Stimulated activated CD8-positive, alpha-beta memory T cell treated with anti-CD3 and anti-CD28 coated beads, Interleukin-12 subunit alpha, Interleukin-12 subunit beta, amount 100 ng/mL, for 4 hours (primary cell): ENCODE data around the gene ZGPAT.
"Not testable (repeated sequence)": the region's sequence is repeated elsewhere in the genome, so short reads cannot be mapped to it uniquely, and the experiment has no call there.

Experiments used
- DNase-seq: peaks from one replicate; pipeline ENCODE4 v3.0.0-alpha.2; 2020; ENCODE audit warnings: low read depth

ZGPAT gene

DNA sequence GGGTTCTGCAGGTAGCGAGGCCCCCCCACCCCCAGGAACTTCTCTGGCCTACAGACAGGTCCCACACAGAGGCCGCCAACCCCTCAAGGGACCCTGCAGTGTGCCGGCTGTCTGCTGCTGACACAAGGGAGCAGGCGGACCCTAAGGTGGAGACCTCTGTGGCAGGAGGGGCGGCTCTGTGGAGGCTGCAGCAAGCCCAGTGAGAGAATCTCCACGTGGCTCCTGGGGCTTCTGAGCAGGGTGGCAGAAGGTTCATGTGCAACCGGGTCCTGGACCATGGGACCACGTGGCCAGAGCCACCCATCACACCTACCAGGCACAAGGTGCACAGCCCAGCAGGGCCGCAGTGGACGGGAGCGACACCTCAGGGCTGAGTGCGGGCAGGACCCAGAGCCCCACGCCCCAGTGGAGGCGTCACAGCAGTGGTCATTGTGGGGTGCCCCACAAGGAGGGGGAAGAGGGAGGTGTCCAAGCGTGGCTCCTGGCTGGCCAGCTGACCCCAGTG, 4.3 kb upstream of the ZGPAT start:
- DNase-seq, result no peak

DNA sequence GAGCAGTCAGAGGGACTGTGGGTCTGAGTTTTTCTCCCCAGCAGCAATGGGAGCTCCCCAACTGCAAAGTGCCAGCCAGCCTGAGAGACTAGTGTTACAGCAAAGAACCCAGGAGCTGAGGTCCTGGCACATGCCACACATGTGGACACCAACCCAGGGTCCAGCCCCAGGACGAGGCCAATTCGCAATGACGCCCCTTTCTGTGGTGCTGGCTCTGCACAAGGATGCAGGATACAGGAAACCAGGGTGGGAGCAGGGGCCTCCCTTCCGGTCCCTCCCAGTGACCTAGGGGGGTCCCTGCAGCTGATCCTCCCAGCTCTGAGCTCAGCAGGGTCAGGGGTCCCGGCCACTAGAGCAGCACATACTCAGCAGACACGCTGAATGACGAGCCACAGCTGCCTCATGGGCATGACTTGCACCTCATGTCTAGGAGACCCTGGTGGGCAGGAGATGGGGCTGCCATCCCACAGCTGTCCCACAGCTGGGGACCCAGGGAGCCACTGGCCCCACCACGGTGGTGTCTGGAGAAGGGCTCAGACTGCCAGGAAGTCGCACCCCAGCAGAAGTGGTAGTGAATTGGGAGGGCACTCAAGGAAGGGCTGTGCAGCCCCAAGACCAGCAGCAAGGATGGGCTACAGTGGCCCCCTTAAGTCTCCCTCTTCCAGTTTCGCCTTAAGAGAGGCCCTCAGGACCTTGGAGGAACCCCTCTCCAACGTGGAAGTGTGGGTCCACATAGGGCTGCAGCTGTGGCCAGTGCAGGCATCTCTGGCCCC, 3.7 kb upstream of the ZGPAT start:
- no peak for DNase-seq

DNA sequence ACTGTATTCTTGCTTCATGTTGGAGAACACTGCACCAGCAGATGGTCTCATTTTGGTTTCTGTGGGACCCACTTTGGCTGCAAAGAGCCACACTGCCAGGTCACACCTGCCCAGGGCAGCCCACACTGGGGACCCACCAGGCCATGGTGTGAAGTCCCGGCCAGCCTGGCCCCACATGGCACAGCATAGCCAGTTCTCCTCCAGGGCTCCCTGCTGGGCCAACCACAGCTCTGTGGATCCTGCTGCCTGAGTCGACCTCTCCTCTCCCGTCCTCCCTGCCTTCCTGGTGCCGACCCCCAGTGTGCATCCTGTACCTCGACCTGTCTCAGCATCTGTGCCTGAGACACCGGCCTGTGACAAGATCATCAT, 3.1 kb upstream of the ZGPAT start:
- no peak for DNase-seq

DNA sequence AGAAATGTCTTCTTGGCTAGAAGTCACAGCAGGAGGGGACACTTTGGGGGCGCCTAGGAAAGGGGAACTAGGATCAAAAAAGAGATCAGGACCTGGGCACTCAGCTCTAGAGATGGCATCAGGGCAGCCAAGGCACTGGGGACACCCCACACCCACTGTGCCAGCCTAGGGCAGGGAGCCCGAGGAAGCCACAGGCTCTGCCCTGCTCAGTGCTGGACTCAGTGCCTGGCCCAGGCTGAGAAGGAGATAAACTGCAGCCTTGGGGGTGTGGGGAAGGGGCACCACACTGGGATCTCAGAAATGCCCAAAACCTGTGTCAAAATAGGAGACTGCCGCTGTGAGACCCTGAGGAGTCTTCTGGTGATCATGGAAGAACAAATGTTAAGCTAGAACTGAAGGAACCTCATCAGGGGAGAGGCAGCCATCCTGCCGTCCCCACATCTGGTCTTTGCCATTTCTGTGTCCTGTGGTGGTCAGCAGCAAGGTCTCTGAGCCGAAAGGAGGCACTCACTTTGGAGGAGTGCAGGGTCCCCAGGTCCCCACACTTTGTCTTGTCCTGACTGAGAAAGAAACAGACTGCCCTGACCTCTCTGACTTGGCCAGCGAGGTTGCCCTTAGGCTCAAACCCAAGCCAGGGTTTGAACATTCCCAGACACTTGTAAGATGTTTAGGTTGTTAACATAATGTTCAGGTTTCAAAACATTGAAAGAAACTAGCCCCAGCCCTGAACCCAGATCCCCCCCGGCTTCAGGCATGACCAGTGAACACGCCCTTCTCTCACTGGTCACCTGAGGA, 2.4 kb upstream of the ZGPAT start:
- no peak for DNase-seq

DNA sequence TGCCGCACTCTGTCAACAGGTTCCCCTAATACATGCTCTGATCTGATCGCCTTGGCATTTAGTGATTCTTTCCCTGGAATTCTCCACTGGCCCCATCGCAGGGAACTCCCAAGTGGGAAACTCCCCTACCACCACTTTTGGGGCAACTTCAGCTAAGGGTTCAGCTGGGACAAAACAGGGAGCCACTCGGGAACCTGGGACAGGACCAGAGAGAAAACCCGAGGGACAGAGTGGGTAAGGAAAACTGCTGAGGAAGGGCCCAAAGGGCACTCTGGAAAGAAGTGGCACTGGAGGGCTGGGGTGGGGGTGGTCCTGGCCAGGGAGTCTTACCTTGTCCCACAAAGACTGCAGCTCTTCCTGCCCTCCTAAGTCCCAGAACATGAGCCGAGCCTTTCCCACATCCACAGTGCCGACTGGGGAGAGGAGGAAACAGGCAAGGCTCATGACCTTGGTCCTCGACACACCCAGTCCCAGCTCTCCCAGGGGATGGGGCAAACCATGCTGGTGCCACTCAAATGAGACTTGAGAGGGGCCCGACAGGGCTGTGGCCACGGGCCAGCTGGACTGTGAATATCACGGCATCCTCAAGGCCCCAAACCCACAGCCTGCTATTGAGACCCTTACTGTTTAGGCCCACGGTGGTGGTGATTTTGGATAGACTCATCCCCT, 1.7 kb upstream of the ZGPAT start:
- no peak for DNase-seq

DNA sequence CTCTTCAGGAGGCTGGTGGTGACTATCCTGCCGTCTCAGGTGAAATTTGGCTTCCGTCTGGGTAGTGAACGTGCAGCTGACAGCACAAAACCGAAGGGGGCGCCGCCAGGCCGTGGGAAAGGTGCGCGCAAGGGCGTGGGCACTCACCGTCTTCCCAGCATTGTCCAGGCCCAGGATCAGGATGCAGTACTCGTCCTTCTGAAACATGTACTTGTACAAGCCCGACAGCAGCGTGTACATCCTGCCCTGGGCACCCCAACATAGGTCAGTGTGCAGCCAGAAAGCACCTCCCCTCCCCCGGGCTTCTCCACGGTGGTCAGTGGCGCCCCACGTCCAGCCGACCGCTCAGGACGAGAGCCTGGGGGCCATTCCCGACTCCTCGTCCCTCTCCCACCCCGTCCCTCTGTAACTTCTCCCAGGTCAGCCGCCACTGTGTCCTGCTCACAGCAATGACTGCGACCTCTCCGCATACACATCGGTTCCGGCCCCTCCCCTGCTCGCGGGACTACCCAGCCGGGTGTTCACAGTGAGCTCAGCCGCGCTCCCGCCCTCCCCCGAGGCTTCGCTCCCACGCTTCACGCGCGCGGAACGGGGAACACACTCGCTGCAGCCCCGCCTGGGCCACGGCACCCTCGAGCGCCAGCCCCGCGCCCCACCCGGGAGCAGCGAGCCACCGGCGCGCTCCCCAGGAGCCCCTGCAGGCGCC, 834 bp upstream of the ZGPAT start:
- DNase-seq, result peak; percentile 49

DNA sequence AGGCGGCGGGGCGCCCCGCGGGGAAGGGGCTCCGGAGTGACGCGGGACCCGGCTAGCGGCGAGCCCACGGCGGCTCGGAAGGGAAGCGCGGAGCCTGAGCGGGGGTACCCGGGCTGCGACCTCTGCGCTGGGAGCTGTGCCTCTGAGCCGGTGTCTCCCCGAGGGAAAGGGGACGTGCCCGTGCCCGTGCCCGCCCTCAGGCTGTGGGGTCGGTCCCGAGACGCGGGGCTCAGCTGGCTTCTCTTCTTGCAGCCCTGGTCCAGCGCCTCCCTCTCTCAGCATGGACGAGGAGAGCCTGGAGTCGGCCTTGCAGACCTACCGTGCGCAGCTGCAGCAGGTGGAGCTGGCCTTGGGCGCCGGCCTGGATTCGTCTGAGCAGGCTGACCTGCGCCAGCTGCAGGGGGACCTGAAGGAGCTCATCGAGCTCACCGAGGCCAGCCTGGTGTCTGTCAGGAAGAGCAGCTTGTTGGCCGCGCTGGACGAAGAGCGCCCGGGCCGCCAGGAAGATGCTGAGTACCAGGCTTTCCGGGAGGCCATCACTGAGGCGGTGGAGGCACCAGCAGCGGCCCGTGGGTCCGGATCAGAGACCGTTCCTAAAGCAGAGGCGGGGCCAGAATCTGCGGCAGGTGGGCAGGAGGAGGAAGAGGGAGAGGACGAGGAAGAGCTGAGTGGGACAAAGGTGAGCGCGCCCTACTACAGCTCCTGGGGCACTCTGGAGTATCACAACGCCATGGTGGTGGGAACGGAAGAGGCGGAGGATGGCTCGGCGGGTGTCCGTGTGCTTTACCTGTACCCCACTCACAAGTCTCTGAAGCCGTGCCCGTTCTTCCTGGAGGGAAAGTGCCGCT, 686 bp downstream of the ZGPAT start:
- DNase-seq, result no peak

DNA sequence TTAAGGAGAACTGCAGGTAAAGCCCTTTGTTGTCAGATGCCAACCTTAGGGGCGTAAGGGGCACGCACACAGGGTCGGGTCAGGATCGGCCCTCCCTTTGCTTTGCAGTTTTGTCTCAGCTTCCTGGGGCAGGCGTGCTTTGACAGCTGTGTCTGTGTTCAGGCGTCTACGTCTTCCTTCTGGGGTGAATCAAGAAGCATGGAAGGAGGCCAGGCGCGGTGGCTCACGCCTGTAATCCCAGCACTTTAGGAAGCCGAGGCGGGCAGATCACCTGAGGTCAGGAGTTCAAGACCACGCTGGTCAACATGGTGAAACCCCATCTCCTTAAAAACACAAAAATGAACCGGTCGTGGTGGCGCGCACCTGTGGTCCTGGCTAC, 1.3 kb downstream of the ZGPAT start:
- no peak for DNase-seq

DNA sequence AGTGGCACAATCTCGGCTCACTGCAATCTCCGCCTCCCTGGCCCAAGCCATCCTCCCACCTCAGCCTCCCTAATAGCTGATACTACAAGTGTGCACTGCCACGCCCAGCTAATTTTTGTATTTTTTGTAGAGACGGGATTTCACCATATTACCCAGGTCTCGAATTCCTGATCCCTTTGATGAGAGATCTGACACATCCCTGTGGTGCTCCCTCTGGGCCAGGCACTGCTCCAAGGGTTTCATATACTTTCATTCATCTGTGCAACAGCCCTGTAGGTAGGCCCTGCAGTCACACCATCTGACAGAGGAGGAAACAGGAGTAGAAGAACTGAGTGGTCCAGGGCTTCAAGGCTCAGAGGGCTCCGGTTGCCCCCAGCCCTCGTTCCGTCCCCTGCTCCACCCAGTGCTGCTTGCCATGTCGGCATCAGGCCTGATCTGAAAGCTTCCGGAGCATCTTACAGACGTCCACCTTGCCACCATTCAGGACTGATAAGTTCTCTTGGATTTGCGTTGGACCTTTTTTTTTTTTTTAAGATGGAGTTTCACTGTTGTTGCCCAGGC, 3.3 kb downstream of the ZGPAT start:
- DNase-seq, result no peak

DNA sequence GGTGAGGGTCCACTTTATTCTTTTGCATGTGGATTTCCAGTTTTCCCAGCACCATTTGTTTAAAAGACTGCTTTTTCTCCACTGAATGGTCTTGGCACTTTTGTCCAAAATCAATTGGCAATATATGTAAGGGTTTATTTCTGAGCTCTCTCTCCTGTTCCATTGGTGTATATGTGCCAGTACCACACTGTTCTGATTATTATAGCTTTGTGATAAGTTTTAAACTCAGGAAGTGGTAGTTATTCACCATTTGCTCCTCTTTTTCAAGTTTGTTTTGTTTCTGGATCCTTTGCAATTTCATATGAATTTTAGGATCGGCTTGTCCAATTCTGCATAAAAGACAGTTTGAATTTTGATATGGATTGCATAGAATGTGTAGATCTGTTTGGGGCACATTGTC, 4.4 kb downstream of the ZGPAT start:
- no peak for DNase-seq

DNA sequence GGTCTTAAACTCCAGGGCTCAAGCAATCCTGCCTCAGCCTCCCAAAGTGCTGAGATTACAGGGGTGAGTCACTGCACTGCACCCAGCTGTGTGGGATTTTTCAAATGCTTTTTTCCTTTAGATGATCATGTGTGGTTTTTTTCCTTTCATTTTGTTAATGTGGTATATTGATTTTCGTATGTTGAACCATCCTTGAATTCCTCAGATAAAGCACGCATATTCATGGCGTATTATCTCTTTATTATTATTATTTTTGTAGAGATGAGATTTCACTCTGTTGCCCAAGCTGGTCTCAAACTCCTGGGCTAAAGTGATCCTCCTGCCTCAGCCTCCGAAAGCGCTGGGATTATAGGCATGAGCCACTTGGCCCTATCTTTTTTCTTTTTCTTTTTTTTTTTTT, 7.0 kb downstream of the ZGPAT start:
- no peak for DNase-seq

DNA sequence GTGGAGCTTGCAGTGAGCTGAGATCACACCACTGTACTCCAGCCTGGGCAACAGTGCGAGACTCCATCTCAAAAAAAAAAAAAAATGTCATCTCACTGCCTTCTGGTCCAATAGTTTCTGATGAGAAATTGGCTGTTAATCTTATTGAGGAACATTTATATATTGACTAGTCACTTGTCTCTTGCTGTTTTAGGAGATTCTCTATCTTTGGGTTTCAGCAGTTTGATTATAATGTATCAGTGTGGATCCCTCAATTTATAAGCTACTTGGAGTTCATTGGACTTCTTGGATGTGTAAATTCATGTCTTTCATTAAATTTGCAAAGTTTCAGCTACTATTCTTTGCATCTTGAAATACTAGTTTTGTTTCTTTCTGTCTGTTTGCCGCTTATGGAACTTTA, 11.2 kb downstream of the ZGPAT start:
- DNase-seq, result no peak

DNA sequence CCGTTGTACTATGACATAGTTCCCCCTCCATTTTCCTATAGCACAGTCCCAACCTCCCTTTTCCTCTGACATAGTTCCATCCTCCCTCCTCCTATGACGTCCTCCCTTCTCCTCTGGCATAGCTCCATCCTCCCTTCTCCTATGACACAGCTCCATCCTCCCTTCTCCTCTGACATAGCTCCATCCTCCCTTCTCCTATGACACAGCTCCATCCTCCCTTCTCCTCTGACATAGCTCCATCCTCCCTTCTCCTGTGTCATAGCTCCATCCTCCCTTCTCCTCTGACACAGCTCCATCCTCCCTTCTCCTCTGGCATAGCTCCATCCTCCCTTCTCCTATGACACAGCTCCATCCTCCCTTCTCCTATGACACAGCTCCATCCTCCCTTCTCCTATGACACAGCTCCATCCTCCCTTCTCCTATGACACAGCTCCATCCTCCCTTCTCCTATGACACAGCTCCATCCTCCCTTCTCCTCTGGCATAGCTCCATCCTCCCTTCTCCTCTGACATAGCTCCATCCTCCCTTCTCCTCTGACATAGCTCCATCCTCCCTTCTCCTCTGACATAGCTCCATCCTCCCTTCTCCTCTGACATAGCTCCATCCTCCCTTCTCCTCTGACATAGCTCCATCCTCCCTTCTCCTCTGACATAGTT, 15.3 kb downstream of the ZGPAT start:
- not testable (repeated sequence) for DNase-seq

DNA sequence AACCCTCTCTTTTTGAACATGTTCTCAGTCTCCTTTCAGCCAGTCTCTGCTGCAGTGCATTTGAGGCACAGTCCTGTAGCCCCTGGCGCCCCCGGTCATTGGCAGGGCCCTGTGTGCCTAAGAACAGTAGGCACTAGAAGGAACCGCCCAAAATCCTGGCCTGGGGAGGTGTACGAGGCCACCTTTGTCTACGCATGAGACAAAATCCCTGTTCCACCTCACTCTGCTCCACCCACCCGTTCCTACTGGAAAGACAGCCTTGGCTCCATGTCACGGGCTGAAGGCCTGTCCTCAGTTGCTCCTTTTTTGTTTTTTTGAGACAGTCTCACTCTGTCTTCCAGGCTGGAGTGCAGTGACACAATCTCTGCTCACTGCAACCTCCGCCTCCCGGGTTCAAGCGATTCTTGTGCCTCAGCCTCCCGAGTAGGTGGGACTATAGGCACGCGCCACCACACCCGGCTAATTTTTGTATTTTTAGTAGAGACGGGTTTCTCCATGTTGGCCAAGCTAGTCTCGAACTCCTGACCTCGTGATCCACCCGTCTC, 22.4 kb downstream of the ZGPAT start:
- not testable (repeated sequence) for DNase-seq

DNA sequence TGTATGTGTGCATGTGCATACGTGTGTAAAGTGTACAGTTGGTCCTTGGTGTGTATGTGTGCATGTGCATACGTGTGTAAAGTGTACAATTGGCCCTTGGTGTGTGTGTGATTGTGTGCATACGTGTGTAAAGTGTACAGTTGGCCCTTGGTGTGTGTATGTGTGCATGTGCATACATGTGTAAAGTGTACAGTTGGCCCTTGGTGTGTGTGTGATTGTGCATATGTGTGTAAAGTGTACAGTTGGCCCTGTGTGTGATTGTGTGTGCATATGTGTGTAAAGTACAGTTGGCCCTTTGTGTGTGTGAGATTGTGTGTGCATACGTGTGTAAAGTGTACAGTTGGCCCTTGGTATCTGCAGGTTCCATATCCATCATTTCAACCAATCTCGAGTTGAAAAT, 23.6 kb downstream of the ZGPAT start:
- DNase-seq, result no peak

DNA sequence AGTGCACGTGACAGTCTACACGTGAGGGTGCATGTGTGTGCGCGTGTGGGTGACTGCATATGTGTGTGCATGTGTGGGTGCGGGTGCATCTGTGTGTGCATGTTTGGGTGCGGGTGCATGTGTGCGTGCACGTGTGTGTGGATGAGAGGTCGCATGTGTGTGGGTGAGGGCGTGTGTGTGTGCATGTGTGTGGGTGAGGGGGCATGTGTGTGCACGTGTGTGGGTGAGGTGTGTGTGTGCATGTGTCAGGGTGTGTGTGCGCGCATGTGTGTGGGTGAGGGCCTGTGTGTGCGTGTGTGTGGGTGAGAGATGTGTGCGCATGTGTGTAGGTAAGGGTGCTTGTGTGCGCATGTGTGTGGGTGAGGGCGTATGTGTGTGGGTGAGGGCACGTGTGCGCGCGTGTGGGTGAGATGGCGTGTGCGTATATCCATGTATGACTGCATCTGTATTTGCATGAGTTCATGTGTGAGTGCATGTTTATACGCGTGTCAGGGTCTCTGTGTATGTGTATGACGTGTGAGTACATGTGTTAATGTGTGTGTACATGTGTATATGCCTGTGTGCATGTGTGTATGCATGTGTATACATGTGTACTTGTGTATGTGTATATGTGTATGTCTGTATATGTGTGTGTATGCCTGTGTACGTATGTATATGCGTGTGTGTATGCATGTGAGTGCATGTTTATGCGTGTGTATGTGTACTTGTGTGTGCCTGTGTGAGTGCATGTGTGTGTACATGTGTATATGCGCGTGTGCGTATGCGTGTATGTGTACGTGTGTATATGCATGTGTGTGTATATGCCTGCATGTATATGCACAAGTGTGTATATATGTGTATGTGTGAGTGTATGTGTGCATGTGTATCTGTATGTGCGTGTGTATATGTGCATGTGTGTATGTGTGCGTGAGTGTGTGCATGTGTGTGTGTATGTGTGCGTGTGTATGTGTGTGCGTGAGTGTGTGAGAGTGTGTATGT, 24.6 kb downstream of the ZGPAT start:
- DNase-seq, result no peak

DNA sequence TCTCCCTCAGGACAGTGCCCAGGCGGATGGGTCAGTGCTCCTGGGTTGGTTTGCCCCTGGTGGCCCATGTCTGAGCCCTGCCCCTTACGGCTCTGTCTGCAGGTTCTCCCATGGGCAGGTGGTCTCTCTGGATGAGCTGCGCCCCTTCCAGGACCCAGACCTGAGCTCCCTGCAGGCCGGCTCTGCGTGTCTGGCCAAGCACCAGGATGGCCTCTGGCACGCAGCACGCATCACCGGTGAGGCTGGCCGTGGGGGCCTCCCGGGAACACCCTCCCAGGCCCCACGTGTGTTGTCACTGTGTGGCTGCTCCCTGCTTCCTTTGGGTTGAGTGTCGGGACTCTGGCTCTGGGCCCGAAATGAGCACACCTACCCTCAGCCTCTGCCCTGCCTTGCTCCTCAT, 25.3 kb downstream of the ZGPAT start:
- no peak for DNase-seq

DNA sequence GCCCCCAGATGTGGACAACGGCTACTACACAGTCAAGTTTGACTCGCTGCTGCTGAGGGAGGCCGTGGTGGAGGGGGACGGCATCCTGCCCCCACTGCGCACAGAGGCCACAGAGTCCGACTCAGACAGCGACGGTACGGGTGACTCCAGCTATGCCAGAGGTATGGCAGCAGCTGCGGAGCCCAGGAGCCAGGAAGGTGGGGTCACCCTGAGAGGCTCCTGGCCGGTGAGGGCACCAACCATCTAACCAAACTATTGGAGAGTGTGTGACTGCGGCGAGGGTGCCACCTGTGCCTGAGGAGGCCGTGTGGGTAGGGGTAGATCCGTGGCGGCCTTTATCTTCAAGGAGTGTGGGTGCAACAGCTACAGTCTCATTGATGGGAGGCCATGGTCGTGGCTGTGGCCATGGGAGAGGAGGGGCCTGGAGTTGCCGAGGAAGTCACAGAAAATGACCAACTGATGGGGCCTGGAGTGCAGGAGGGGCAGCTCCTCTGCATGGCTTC, 25.8 kb downstream of the ZGPAT start:
- DNase-seq, result no peak
